K562 (cell line): Measurements from ENCODE around the gene SLC7A4.

Source experiments
- CBX1 ChIP-seq: sonication (generic); IDR thresholded peaks from 2 replicates; pipeline ENCODE4 v1.6.1; 2016; ENCODE audit warnings: antibody characterized with exemption, low read depth, mild to moderate bottlenecking
- CREM ChIP-seq: IDR thresholded peaks from 2 replicates; pipeline ENCODE4 v1.6.1; 2014; ENCODE audit warnings: antibody characterized with exemption, low read depth
- EZH2 ChIP-seq: IDR thresholded peaks from 2 replicates; pipeline ENCODE4 v1.6.1; 2012; ENCODE audit warnings: low read depth, mild to moderate bottlenecking, inconsistent platforms, low read length, borderline replicate concordance
- HNRNPH1 ChIP-seq: fragments of 200-400 bp; formaldehyde crosslinking; optimal IDR thresholded peaks from 2 replicates; pipeline ENCODE3; 2017; ENCODE audit warnings: low read depth, mild to moderate bottlenecking, low read length, moderate library complexity
- LEF1 ChIP-seq: fragments of 450-650 bp; IDR thresholded peaks from 2 replicates; pipeline ENCODE4 v1.6.1; 2016; ENCODE audit warnings: mild to moderate bottlenecking
- NFIC ChIP-seq: fragments of 450-650 bp; IDR thresholded peaks from 2 replicates; pipeline ENCODE4 v1.6.1; 2017; ENCODE audit warnings: mild to moderate bottlenecking, inconsistent platforms
- NFIX ChIP-seq: fragments of 250-450 bp; sonication (Bioruptor Pico); IDR thresholded peaks from 2 replicates; pipeline ENCODE4 v1.4.0; 2020; ENCODE audit warnings: low read depth, mild to moderate bottlenecking, moderate library complexity
- POLR2G ChIP-seq: fragments of 200-400 bp; formaldehyde crosslinking; IDR thresholded peaks from 2 replicates; pipeline ENCODE4 v1.6.1; 2017; ENCODE audit warnings: low read depth, mild to moderate bottlenecking, antibody characterized with exemption, low read length, moderate library complexity
- ZNF274 ChIP-seq: IDR thresholded peaks from 2 replicates; pipeline ENCODE4 v1.6.1; 2011; ENCODE audit warnings: low read depth, mild to moderate bottlenecking, low read length, moderate library complexity, borderline replicate concordance
- ZNF589 ChIP-seq: fragments of 200-800 bp; sonication (Bioruptor generic); IDR thresholded peaks from 2 replicates; pipeline ENCODE4 v1.6.1; 2016; ENCODE audit warnings: low read depth, missing genetic modification characterization, missing compliant biosample characterization
- TF ChIP-seq, protein P1 (sequence below), 3 experiments: IDR thresholded peaks in 2 of 3; conservative IDR thresholded peaks in 1 of 3; 2 replicates each; pipeline ENCODE4 v1.5.1; 2011 to 2012; ENCODE audit warnings: low read length in 3 of 3, mild to moderate bottlenecking in 3 of 3, control low read depth in 2 of 3, improper control_type of control experiment in 1 of 3, inconsistent platforms in 1 of 3, low read depth in 1 of 3, mixed read lengths in 1 of 3, moderate library complexity in 1 of 3; ENCODE audit not compliant: insufficient read depth in 2 of 3
- TF ChIP-seq, protein P2 (sequence below): IDR thresholded peaks from 2 replicates; pipeline ENCODE4 v1.6.1; 2012; ENCODE audit warnings: low read depth, low read length, improper control_type of control experiment, borderline replicate concordance

DNA sequence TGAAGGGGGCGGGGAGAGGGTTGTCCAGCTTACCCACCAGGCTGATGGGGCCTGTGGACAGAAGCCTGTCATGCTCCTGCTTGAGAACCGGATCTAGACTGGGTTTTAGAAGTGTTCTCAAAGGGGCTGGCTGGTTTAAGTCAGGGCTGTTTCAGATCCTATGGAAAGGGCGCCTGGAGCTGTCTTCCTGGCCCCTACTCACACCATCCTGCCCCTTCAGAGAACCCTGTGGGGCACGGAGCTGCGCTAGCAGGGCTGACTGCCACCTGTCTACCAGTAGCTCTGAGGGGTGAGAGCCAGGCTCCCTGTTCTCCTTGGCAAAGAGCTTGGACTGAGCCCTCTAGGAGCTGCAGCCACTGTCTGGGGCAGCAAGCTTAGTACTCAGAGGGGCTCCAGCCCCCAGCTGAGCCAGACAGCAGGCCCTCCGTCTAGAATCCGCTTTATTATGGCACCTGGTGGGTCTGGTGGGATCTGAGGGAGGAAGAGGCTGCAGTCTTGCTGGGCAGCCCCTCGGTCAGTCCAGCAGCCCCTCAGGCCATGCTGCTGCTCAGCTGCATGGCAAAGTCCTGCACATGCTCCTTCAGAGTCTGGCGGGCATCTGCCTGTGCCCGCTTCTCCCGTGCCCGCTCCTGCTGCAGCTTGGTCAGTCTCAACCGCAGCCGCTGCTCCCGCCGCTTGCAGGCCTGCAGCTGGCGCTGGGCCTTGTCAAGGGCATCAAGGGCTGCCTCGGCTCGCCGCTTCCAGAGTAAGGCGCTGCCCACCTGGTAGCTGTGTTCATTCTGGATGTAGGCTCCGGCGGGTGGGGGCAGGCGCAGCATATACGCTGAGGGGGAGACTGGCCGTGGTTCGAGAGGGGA lies 32.8 kb downstream of the SLC7A4 start:
- no peak for TF ChIP-seq LEF1
- TF ChIP-seq NFIC = no peak
- TF ChIP-seq, protein P1, sequence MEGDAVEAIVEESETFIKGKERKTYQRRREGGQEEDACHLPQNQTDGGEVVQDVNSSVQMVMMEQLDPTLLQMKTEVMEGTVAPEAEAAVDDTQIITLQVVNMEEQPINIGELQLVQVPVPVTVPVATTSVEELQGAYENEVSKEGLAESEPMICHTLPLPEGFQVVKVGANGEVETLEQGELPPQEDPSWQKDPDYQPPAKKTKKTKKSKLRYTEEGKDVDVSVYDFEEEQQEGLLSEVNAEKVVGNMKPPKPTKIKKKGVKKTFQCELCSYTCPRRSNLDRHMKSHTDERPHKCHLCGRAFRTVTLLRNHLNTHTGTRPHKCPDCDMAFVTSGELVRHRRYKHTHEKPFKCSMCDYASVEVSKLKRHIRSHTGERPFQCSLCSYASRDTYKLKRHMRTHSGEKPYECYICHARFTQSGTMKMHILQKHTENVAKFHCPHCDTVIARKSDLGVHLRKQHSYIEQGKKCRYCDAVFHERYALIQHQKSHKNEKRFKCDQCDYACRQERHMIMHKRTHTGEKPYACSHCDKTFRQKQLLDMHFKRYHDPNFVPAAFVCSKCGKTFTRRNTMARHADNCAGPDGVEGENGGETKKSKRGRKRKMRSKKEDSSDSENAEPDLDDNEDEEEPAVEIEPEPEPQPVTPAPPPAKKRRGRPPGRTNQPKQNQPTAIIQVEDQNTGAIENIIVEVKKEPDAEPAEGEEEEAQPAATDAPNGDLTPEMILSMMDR (IDR thresholded peaks at IDR 0.05 in 2 of 3, conservative IDR thresholded peaks at IDR 0.05 in 1 of 3; ENCODE audit: insufficient read depth in 2 of 3, low read depth in 1 of 3, low read length in 3 of 3) = no peak
- TF ChIP-seq EZH2 = no peak
- TF ChIP-seq CREM = no peak
- TF ChIP-seq ZNF589 (CRISPR knock-in tag) = no peak
- TF ChIP-seq POLR2G = no peak
- TF ChIP-seq ZNF274 = no peak
- no peak for TF ChIP-seq HNRNPH1
- TF ChIP-seq, protein P2, sequence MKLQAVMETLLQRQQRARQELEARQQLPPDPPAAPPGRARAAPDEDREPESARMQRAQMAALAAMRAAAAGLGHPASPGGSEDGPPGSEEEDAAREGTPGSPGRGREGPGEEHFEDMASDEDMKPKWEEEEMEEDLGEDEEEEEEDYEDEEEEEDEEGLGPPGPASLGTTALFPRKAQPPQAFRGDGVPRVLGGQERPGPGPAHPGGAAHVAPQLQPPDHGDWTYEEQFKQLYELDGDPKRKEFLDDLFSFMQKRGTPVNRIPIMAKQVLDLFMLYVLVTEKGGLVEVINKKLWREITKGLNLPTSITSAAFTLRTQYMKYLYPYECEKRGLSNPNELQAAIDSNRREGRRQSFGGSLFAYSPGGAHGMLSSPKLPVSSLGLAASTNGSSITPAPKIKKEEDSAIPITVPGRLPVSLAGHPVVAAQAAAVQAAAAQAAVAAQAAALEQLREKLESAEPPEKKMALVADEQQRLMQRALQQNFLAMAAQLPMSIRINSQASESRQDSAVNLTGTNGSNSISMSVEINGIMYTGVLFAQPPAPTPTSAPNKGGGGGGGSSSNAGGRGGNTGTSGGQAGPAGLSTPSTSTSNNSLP = no peak
- no peak for TF ChIP-seq NFIX (CRISPR knock-in tag)
- no peak for TF ChIP-seq CBX1
